Kidney glomerular epithelial cell (primary cell): ENCODE measurements around the gene OFD1.

ENCODE experiments used
- DNase-seq: peaks from one replicate; lab custom pipeline; 2025; lab: John Stamatoyannopoulos, UW

Gene OFD1

GRCh38 chrX:13755254-13755653, 20.7 kb downstream of the OFD1 start:
- DNase-seq = no peak

GRCh38 chrX:13756381-13756780, 21.8 kb downstream of the OFD1 start:
- no peak for DNase-seq

- DNase-seq = no peak
Measured at GRCh38 chrX:13759152-13759718, 24.7 kb downstream of the OFD1 start.

- DNase-seq = no peak
Measured at GRCh38 chrX:13760426-13760825, 25.9 kb downstream of the OFD1 start.

- DNase-seq = no peak
Measured at GRCh38 chrX:13761606-13762414, 27.3 kb downstream of the OFD1 start.

- DNase-seq = no peak
Measured at GRCh38 chrX:13763489-13763888, 28.9 kb downstream of the OFD1 start.

- DNase-seq = no peak
Measured at GRCh38 chrX:13764281-13764680, 29.7 kb downstream of the OFD1 start.

- DNase-seq = no peak
Measured at GRCh38 chrX:13764765-13765164, 30.2 kb downstream of the OFD1 start.

- DNase-seq = no peak
Measured at GRCh38 chrX:13768939-13769338, 34.4 kb downstream of the OFD1 start.

- no peak for DNase-seq
Measured at GRCh38 chrX:13770013-13770535, 35.5 kb downstream of the OFD1 start.

- DNase-seq = no peak
Measured at GRCh38 chrX:13774696-13775095, 40.1 kb downstream of the OFD1 start.

GRCh38 chrX:13775837-13776236, 41.3 kb downstream of the OFD1 start:
- DNase-seq = no peak

GRCh38 chrX:13776387-13776786, 41.8 kb downstream of the OFD1 start:
- DNase-seq = no peak

- no peak for DNase-seq
Measured at GRCh38 chrX:13778916-13779315, 44.4 kb downstream of the OFD1 start.

GRCh38 chrX:13780868-13781427, 46.4 kb downstream of the OFD1 start:
- DNase-seq = no peak

GRCh38 chrX:13786048-13786447, 51.5 kb downstream of the OFD1 start:
- DNase-seq = no peak

GRCh38 chrX:13790206-13791131, 55.9 kb downstream of the OFD1 start:
- DNase-seq = no peak

- no peak for DNase-seq
Measured at GRCh38 chrX:13791145-13791544, 56.6 kb downstream of the OFD1 start.

- no peak for DNase-seq
Measured at GRCh38 chrX:13791559-13791958, 57.0 kb downstream of the OFD1 start.

GRCh38 chrX:13793897-13794296, 59.3 kb downstream of the OFD1 start:
- no peak for DNase-seq

- no peak for DNase-seq
Measured at GRCh38 chrX:13794417-13794816, 59.9 kb downstream of the OFD1 start.

GRCh38 chrX:13797512-13797911, 63.0 kb downstream of the OFD1 start:
- DNase-seq = no peak
